Spleen (tissue), 11 donors: ENCODE data around the gene TMEM120B. TPM values are rescaled to one million over a fixed set of nuclear protein-coding genes. Genes with fewer than 3 reads are reported as not detected.

ENCODE experiments used
- DNase-seq: peaks from one replicate; pipeline ENCODE4 v3.0.0-alpha.2; 2020
- H3K27ac ChIP-seq, 8 donors: fragments of 200-600 bp; sonication (generic) in 7 of 8; 1 replicate in 4 of 8; 2 replicates in 4 of 8; pipeline versions ENCODE4 v1.5.0 to v1.8.0; 2016 to 2021; ENCODE audit warnings: inconsistent platforms in 4 of 8, mild to moderate bottlenecking in 4 of 8, moderate library complexity in 1 of 8
- H3K27me3 ChIP-seq, 7 donors: fragments of 200-600 bp; sonication (generic) in 6 of 7; replicated peaks in 1 of 7; 1 replicate in 4 of 7; 2 replicates in 3 of 7; pipeline versions ENCODE4 v1.5.0 to v1.8.0; 2016 to 2021; ENCODE audit warnings: inconsistent platforms in 3 of 7, mild to moderate bottlenecking in 1 of 7
- H3K36me3 ChIP-seq, 6 donors: fragments of 200-600 bp; sonication (generic) in 5 of 6; 1 replicate in 4 of 6; 2 replicates in 2 of 6; pipeline versions ENCODE4 v1.5.0 to v1.8.0; 2016 to 2021; ENCODE audit warnings: inconsistent platforms in 2 of 6
- H3K4me1 ChIP-seq, 6 donors: fragments of 200-600 bp; sonication (generic) in 5 of 6; 1 replicate in 3 of 6; 2 replicates in 3 of 6; pipeline versions ENCODE4 v1.5.0 to v1.8.0; 2016 to 2021; ENCODE audit warnings: inconsistent platforms in 3 of 6
- H3K4me3 ChIP-seq, 8 donors: fragments of 200-600 bp; sonication (generic) in 7 of 8; 1 replicate in 4 of 8; 2 replicates in 4 of 8; pipeline versions ENCODE4 v1.5.0 to v1.8.0; 2016 to 2021; ENCODE audit warnings: inconsistent platforms in 4 of 8, mild to moderate bottlenecking in 4 of 8, moderate library complexity in 2 of 8
- H3K9me3 ChIP-seq, 8 donors: fragments of 200-600 bp; sonication (generic) in 7 of 8; 1 replicate in 4 of 8; 2 replicates in 4 of 8; pipeline versions ENCODE4 v1.5.0 to v1.8.0; 2016 to 2021; ENCODE audit warnings: inconsistent platforms in 4 of 8
- POLR2A ChIP-seq, 3 donors: fragments of 450-650 bp; IDR thresholded peaks; one replicate each; pipeline ENCODE4 v1.5.1; 2017; ENCODE audit warnings: antibody characterized with exemption in 3 of 3, mild to moderate bottlenecking in 1 of 3
- POLR2AphosphoS5 ChIP-seq, 3 donors: sonication (generic); formaldehyde crosslinking; IDR thresholded peaks; one replicate each; pipeline ENCODE4 v1.5.1; 2017; ENCODE audit warnings: antibody characterized with exemption in 3 of 3
- WGBS, 5 donors: extraction: QIAGEN DNeasy Blood & Tissue Kit in 3 of 5; methylation state at CpG; one replicate each; pipeline versions ENCODE4 v1.1.5 to v1.1.7; 2013 to 2018; 5-methylcytosine and 5-hydroxymethylcytosine counted together
- intact Hi-C: fragments of 100-400 bp; cut with DNase I; formaldehyde crosslinking; loops from one replicate; pipeline ENCODE4 v1.15.0; 2023; ENCODE audit warnings: low total_unique reads
- polyA plus RNA-seq, 3 donors: library from polyadenylated mRNA; stranded (reverse); fragments of 200-250 nt; gene quantifications; one replicate each; pipeline ENCODE4 v1.2.1, GENCODE V29; 2013
- total RNA-seq, 7 donors: library from RNA; depleted of rRNA in 3 of 7; stranded (reverse); fragments of >200 nt in 3 of 7; fragmentation: NEBNext Ultra II Directional in 4 of 7; extraction: Animal tissue kit (Norgen Biotek cat#: 25700) in 4 of 7; gene quantifications; one replicate each; pipeline versions ENCODE4 v1.1.0 to v1.2.1, GENCODE V29; 2016 to 2021
- TF ChIP-seq, protein P1 (sequence below), 11 experiments: fragments of 200-600 bp in 7 of 11; fragments of 450-650 bp in 4 of 11; sonication (generic) in 4 of 11; IDR thresholded peaks in 8 of 11; conservative IDR thresholded peaks in 3 of 11; 1 replicate in 7 of 11; 2 replicates in 4 of 11; pipeline versions ENCODE4 v1.4.0 to v1.8.0; 2016 to 2021; ENCODE audit warnings: antibody characterized with exemption in 11 of 11, inconsistent platforms in 4 of 11, mild to moderate bottlenecking in 1 of 11
- donor health status: healthy with polysubstance abuse.
- donor health status: DM: no; HTN: no; CAD: no; lungs with moderate emphysema.
- donor health status: DM: no; HTN: no; CAD: no.
- donor health status: Bipolar disorder and iron deficiency.
- donor health status: healthy.
- donor health status: DM: no; HTN: no; CAD: no.
- donor health status: DM: yes; HTN: yes; CAD: no.

Gene TMEM120B
- total and polyA plus RNA-seq, 10 donors, result 2.9 to 8.9 (median 5.8) TPM

DNA sequence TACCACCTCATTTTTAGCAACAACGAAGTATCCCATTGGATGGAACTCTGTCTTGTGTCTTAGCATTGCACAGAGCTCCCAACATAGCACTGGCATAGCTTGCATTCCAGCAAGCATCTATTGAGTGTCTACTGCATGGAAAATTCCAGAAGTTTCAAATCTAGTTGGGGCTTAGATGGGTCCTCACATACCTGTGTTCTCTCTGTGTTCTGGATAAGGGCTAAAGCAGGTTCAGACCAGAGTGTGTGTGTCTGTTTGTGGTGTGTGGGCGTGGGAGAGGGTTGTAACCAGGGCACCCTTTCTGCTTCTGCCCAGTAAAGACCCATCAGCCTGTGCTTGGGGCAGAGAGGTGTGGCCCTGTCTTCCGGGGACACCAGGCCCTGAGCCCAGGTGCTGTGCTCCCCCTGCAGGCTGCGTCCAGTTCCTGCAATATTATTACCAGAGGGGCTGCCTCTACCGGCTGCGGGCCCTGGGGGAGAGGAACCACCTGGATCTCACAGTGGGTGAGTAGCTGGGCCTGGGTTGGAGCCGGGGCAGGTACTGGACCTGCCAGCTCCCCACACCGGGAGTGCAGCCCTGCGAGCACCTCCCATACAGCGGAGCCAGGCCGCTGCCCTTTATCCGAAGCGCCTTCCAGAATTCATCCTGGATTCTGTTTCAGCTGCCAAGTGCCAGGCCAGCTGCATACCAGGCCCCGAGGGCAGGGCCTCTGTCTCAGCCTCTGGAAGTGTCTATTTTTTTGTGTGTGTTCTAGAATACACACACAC, 60.6 kb downstream of the TMEM120B start:
- TF ChIP-seq, protein P1, sequence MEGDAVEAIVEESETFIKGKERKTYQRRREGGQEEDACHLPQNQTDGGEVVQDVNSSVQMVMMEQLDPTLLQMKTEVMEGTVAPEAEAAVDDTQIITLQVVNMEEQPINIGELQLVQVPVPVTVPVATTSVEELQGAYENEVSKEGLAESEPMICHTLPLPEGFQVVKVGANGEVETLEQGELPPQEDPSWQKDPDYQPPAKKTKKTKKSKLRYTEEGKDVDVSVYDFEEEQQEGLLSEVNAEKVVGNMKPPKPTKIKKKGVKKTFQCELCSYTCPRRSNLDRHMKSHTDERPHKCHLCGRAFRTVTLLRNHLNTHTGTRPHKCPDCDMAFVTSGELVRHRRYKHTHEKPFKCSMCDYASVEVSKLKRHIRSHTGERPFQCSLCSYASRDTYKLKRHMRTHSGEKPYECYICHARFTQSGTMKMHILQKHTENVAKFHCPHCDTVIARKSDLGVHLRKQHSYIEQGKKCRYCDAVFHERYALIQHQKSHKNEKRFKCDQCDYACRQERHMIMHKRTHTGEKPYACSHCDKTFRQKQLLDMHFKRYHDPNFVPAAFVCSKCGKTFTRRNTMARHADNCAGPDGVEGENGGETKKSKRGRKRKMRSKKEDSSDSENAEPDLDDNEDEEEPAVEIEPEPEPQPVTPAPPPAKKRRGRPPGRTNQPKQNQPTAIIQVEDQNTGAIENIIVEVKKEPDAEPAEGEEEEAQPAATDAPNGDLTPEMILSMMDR (IDR thresholded peaks at IDR 0.05 in 8 of 11, conservative IDR thresholded peaks at IDR 0.05 in 3 of 11), result peak; percentile 61 to 84 (median 80)
- TF ChIP-seq POLR2AphosphoS5 (IDR thresholded peaks at IDR 0.05) (peak; percentile 40 to 56 (median 51)), POLR2A (IDR thresholded peaks at IDR 0.05) (no peak)
- WGBS, 5 donors, result 49 to 80% (median 52%) methylated on average over 8 to 14 of the region's 14 CpGs
- H3K27ac ChIP-seq, result peak overlapping the region in 2 of 8 donors; percentile 5 to 39
- peaks cover 0 to 8% (median under 1%) of the 10 kb centered on the region in 6 donors for H3K36me3 ChIP-seq
- no peak overlapping the region for H3K4me3 ChIP-seq
- no peaks in the 10 kb centered on the region for H3K27me3 ChIP-seq
- peak; percentile 94 for DNase-seq
- peaks cover 5 to 34% (median 24%) of the 10 kb centered on the region in 6 donors for H3K4me1 ChIP-seq
- intact Hi-C loops, result loop anchor here (2.0 kb wide), 1 partner anchor 76 kb away; no protein-coding TSS in a partner anchor
- H3K9me3 ChIP-seq, result no peaks in the 10 kb centered on the region

DNA sequence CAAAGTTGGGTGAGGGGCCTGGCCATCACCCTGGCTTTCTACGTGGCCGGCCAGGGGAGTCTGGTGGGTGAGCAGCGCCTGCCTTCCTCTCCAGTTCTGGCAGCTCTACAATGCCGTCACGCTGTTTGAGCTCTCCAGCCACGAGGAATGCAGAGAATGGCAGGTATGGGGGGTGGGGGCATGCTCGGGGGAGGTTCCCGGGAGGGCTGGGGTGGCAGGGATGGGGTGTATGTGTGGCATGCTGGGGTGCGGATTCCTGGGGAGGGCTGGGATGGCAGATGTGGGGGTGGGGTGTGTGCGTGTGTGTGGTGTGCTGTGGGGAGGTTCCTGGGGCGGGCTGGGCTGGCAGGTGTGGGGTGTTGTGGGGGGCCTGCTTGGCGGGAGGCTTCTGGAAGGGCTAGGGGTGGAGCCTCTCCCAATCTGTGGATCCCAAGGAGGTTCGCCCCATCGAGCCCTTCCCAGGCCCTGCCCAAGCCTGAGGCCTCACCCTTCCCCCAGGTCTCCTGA, 62.5 kb downstream of the TMEM120B start:
- DNase-seq, result no peak
- no peak overlapping the region for H3K27ac ChIP-seq
- intact Hi-C loops, result no loop called here

DNA sequence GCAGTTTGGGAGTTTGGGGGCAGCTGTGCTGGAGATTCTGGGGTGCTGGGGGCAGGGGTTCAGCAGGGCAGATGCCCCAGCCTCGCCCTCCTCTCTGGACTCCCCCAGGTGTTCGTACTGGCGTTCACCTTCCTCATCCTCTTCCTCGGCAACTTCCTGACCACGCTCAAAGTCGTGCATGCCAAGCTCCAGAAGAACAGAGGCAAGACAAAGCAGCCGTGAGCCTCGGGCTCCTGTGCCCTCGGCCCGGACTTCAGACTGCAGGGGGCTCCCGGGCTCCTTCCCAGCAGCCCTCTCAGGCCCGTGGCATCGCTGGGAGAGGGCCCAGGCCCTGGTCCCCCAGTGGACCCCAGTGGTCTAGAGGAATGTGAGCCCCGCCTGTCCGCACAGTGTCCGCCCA, 62.9 kb downstream of the TMEM120B start:
- no peak for DNase-seq
- Histone ChIP-seq H3K9me3 (no peaks in the 10 kb centered on the region), H3K4me1 (peaks cover 5 to 54% (median 29%) of the 10 kb centered on the region in 6 donors), H3K36me3 (peaks cover 0 to 31% (median 23%) of the 10 kb centered on the region in 6 donors), H3K4me3 (no peak overlapping the region), H3K27me3 (no peaks in the 10 kb centered on the region), H3K27ac (no peak overlapping the region)
- 73 to 83% (median 77%) methylated on average over 10 to 16 of the region's 16 CpGs for WGBS, 5 donors
- TF ChIP-seq, protein P1 (IDR thresholded peaks at IDR 0.05 in 8 of 11, conservative IDR thresholded peaks at IDR 0.05 in 3 of 11), result no peak
- TF ChIP-seq POLR2A (IDR thresholded peaks at IDR 0.05), result no peak
- no peak for TF ChIP-seq POLR2AphosphoS5 (IDR thresholded peaks at IDR 0.05)
- intact Hi-C loops, result no loop called here

More for the DNA sequence above, 62.5 kb downstream of the TMEM120B start:
- Histone ChIP-seq H3K27me3 (no peaks in the 10 kb centered on the region), H3K4me3 (no peak overlapping the region), H3K4me1 (peaks cover 5 to 49% (median 30%) of the 10 kb centered on the region in 6 donors), H3K9me3 (no peaks in the 10 kb centered on the region), H3K36me3 (peaks cover 0 to 26% (median 18%) of the 10 kb centered on the region in 6 donors)
- WGBS, 5 donors, result 77 to 91% (median 85%) methylated on average over 9 to 14 of the region's 14 CpGs
- no peak for TF ChIP-seq POLR2AphosphoS5 (IDR thresholded peaks at IDR 0.05)
- TF ChIP-seq POLR2A (IDR thresholded peaks at IDR 0.05), result no peak
- TF ChIP-seq, protein P1 (IDR thresholded peaks at IDR 0.05 in 8 of 11, conservative IDR thresholded peaks at IDR 0.05 in 3 of 11), result no peak
